Stimulated activated CD4-positive, alpha-beta T cell treated with anti-CD3 and anti-CD28 coated beads, TNF-alpha, amount 100 ng/mL, for 4 hours (primary cell): ENCODE measurements around the gene ACTG1.

Experiments used
- DNase-seq, 3 experiments: peaks; one replicate each; pipeline ENCODE4 v3.0.0-alpha.2; 2020; ENCODE audit warnings: low read depth in 3 of 3

The ACTG1 gene

DNA sequence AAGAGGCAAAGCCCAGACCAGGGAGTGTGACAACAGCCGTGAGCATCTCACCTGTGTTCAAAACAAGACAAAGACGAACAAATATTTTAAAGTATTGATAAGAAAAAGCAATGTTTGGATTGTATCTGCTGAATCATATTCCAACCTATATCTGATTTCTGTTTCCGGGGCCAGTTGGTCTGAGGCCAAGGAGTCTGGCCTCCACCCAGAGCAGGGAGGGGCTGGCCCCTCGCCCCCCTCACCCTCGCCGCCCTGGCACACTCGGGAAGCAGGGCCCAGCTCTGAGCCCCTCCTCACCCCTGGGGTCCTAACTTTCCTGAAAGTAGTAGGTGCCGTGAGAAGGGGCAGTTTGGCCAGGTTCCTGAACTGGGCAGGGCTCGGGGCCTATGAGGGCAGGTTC, 48.0 kb downstream of the ACTG1 start:
- no peak for DNase-seq

DNA sequence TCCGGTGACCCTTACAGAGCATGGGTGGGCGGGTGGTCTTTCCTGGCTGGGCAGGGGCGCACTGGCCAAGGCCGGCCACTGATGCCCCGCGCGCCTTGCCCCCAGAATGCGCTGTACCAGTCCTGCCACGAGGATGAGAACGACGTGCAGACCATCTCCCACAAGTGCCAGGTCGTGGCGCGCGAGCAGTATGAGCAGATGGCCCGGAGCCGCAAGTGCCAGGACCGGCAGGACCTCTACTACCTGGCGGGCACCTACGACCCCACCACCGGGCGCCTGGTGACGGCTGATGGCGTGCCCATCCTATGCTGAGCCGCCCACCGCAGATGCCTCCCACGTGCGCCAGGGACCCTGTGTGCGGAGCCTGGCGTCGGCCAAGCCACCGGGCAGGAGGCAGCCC, 49.1 kb downstream of the ACTG1 start:
- DNase-seq: no peak

DNA sequence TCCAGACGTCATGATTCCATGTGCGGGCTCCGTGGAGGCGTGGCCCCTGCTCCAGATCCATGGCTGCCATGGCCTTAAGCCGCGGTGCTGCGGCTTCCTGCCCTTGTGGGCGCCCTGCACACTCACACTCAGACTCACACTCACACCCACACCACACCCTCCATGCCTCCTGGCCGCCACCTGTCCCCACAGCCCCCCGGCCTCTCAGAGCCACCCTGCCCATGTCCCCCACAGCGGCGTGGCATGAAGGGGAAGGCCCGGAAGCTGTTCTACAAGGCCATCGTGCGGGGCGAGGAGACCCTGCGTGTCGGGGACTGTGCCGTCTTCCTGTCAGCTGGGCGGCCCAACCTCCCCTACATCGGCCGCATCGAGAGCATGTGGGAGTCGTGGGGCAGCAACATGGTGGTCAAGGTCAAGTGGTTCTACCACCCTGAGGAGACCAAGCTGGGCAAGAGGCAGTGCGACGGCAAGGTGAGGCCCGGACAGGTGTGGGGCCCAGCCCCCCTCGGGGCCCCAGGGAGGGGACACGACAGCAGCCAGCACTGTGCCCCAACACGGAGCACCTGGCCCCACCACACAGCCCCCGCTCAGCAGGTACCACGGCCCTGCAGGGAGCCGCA, 50.0 kb downstream of the ACTG1 start:
- DNase-seq: no peak

DNA sequence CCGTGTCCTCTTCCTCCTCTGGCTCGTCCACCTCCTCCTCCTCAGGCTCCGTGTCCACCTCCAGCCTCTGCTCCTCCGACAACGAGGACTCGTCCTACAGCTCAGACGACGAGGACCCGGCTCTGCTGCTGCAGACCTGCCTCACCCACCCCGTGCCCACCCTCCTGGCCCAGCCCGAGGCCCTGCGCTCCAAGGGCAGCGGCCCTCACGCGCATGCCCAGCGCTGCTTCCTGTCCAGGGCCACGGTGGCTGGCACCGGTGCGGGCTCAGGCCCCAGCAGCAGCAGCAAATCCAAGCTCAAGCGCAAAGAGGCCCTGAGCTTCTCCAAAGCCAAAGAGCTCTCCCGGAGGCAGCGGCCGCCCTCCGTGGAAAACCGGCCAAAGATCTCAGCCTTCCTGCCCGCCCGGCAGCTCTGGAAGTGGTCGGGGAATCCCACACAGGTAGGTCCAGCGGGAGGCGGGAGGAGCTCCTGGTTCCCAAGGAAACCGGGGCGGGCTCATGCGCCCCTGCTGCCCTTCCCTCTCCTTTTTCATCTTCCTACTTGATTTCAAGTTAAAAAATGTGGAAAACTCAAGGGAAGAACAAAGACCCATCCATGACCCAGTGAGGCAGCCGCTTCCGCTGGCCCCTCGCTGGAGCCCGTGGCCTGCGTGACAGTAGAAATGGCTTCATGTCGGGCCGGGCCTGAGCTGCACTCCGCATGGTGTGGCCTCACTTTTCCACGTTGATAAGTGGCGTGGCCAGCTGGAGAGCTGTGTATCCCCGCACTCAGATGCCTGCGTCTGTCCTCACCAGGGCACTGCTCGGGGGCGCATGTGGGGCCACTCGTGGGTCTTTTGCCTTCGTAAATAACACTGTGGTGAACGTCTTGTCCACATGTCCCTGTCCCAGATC, 50.7 kb downstream of the ACTG1 start:
- no peak for DNase-seq

DNA sequence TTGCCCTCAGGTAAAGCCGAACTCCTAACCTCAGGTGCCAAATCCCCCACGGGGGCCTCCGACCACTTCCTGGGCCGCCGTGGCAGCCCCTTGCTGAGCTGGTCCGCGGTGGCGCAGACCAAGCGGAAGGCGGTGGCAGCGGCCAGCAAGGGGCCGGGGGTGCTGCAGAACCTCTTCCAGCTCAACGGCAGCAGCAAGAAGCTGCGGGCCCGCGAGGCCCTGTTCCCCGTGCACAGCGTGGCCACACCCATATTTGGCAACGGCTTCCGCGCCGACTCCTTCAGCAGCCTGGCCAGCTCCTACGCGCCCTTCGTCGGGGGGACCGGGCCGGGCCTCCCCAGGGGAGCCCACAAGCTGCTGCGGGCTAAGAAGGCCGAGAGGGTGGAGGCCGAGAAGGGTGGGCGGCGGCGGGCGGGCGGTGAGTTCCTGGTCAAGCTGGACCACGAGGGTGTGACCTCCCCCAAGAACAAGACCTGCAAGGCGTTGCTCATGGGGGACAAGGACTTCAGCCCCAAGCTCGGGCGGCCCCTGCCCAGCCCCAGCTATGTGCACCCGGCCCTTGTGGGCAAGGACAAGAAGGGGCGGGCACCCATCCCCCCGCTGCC, 51.6 kb downstream of the ACTG1 start:
- no peak for DNase-seq
